ENCODE data around the gene NADSYN1.

GRCh38 chr11:71542879-71543777 is 90.1 kb downstream of the NADSYN1 start:
- TF ChIP-seq CTCF (IDR thresholded peaks at IDR 0.05; ENCODE audit: low read depth, low read length) (no peak), EZH2phosphoT487 (IDR thresholded peaks at IDR 0.05; ENCODE audit: low read depth) (no peak)
